IPS-18a (cell line): ENCODE measurements around the gene TRIM58.

ENCODE experiments used
- H3K27ac ChIP-seq: one replicate; pipeline ENCODE4 v1.5.1; 2013; ENCODE audit warnings: low read length
- H3K27me3 ChIP-seq: one replicate; pipeline ENCODE4 v1.6.1; 2013; ENCODE audit warnings: mild to moderate bottlenecking, low read length; ENCODE audit not compliant: control insufficient read depth, insufficient read depth
- H3K36me3 ChIP-seq: one replicate; pipeline ENCODE4 v1.6.1; 2013; ENCODE audit warnings: low read depth, low read length; ENCODE audit not compliant: control insufficient read depth
- H3K4me1 ChIP-seq: one replicate; pipeline ENCODE4 v1.6.1; 2013; ENCODE audit warnings: low read depth, low read length; ENCODE audit not compliant: control insufficient read depth
- H3K4me3 ChIP-seq: one replicate; pipeline ENCODE4 v1.5.1; 2013; ENCODE audit warnings: low read length
- H3K9ac ChIP-seq: one replicate; pipeline ENCODE4 v1.6.1; 2013; ENCODE audit warnings: mild to moderate bottlenecking, low read length, moderate library complexity
- H3K9me3 ChIP-seq: one replicate; pipeline ENCODE4 v1.6.1; 2013; ENCODE audit warnings: low read depth, low read length; ENCODE audit not compliant: control insufficient read depth

Gene TRIM58, protein sequence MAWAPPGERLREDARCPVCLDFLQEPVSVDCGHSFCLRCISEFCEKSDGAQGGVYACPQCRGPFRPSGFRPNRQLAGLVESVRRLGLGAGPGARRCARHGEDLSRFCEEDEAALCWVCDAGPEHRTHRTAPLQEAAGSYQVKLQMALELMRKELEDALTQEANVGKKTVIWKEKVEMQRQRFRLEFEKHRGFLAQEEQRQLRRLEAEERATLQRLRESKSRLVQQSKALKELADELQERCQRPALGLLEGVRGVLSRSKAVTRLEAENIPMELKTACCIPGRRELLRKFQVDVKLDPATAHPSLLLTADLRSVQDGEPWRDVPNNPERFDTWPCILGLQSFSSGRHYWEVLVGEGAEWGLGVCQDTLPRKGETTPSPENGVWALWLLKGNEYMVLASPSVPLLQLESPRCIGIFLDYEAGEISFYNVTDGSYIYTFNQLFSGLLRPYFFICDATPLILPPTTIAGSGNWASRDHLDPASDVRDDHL

GRCh38 chr1:247857069-247857984, at the start of gene TRIM58:
TSS of gene TRIM58 (plus strand) at chr1:247857187. CDS start at chr1:247857247, 60 bp downstream.
- Histone ChIP-seq H3K9me3 (peaks cover 10% of the 10 kb centered on the region), H3K4me3 (peak within 1 kb of the TSS; percentile 52), H3K27ac (no peak within 1 kb of the TSS), H3K9ac (no peak within 1 kb of the TSS), H3K27me3 (peaks cover 13% of the 10 kb centered on the region), H3K36me3 (no peaks in the 10 kb centered on the region), H3K4me1 (no peaks in the 10 kb centered on the region)

DNA sequence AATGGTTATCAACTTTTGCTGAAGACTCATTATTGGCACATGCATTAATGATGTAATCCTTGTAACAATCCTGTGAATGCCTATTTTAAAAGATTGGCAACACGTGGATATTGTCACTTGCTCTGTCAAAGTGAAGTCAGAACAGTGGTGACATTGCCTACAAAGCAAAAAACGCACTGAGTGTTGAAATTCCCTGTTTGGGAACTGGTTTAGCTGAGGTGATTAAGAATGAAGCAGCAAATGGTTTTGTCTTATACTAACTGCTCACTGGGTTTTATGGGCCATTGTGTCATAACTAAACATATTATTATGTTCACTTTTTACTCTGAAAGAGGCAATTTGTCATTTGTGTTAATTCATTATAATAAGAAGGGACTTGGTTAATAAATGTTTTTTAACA, 44.4 kb upstream of the TRIM58 start:
- H3K9ac ChIP-seq = no peak overlapping the region
- no peaks in the 10 kb centered on the region for H3K27me3 ChIP-seq
- H3K4me1 ChIP-seq = no peaks in the 10 kb centered on the region
- no peaks in the 10 kb centered on the region for H3K36me3 ChIP-seq
- no peak overlapping the region for H3K4me3 ChIP-seq
- peaks cover 7% of the 10 kb centered on the region for H3K9me3 ChIP-seq
- no peak overlapping the region for H3K27ac ChIP-seq

DNA sequence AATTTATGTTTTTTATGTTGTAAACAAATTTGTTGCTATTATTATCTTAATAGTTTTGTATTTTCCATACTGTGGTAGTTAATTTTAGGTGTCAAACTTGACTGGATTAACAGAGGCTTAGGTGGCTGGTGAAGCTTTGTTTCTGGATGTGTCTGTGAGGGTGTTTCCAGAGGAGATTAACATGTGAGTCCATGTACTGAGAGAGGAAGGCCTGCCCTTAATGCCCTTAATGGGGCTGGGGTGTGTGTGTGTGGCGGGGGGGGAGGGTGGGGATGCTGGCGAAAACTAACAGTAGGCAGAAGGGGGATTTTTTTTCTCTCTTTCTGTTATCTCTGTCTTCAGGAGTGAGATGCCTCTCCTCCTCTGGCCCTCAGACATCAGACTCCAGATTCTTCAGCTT, 34.9 kb upstream of the TRIM58 start:
- H3K4me3 ChIP-seq = no peak overlapping the region
- no peaks in the 10 kb centered on the region for H3K27me3 ChIP-seq
- no peaks in the 10 kb centered on the region for H3K4me1 ChIP-seq

DNA sequence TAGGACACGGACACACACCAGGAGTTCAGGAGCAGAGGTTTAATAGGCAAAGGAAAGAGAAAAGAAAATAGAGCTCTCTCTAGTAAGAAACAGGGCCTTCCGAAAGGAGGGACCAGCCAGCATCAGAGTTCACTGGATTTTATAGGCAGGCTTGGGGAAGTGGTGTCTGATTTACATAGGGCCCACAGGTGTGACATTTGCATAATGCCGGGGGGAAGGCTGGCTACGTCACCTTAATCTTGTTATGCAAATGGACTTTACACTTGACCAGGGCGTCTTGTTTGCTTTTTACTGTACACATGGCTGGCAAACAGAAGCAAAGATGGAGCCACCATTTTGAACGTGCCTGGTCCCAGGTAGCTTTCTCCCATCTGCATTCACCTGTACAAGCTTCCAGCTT, 33.0 kb upstream of the TRIM58 start, which contains the start of gene OR14A16:
OR14A16 (minus strand) TSS at position 97 of the 400 bp plus-strand sequence. CDS start 8,390 bp downstream, outside the sequence.
- H3K9me3 ChIP-seq = peaks cover 5% of the 10 kb centered on the region
- H3K9ac ChIP-seq = no peak within 1 kb of the TSS
- H3K27ac ChIP-seq = no peak within 1 kb of the TSS
- H3K4me1 ChIP-seq = no peaks in the 10 kb centered on the region
- H3K27me3 ChIP-seq = no peaks in the 10 kb centered on the region
- no peaks in the 10 kb centered on the region for H3K36me3 ChIP-seq
- H3K4me3 ChIP-seq = peak within 1 kb of the TSS; percentile 9

More for the DNA sequence above, 34.9 kb upstream of the TRIM58 start:
- Histone ChIP-seq H3K36me3 (no peaks in the 10 kb centered on the region), H3K9me3 (peaks cover 5% of the 10 kb centered on the region), H3K27ac (no peak overlapping the region), H3K9ac (no peak overlapping the region)

GRCh38 chr1:247825362-247825761, 31.6 kb upstream of the TRIM58 start:
- Histone ChIP-seq H3K36me3 (no peaks in the 10 kb centered on the region), H3K27ac (no peak overlapping the region), H3K27me3 (no peaks in the 10 kb centered on the region), H3K9ac (no peak overlapping the region), H3K4me3 (no peak overlapping the region), H3K9me3 (peaks cover 5% of the 10 kb centered on the region), H3K4me1 (no peaks in the 10 kb centered on the region)

- Histone ChIP-seq H3K4me3 (no peak overlapping the region), H3K27me3 (no peaks in the 10 kb centered on the region), H3K9me3 (no peaks in the 10 kb centered on the region), H3K9ac (no peak overlapping the region), H3K36me3 (no peaks in the 10 kb centered on the region), H3K27ac (no peak overlapping the region), H3K4me1 (no peaks in the 10 kb centered on the region)
Observed at GRCh38 chr1:247829656-247830055, 27.3 kb upstream of the TRIM58 start.

DNA sequence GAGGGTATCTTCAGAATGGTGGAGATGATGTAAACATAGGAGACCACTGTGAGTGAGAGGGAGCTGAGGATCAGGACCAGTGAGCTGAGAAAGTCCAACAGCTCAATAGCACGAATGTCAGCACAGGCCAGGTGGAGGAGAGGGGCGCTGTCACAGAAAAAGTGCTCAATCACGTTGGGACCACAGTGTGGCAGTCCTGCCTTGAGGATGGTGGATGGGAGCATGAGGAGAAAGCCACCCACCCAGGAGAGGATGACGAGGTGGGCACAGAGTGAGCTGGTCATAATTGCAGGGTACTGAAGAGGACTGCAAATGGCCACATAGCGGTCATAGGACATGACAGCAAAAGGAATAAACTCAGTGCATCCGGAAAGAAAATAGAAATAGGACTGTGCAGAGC, 23.4 kb upstream of the TRIM58 start:
- Histone ChIP-seq H3K27me3 (no peaks in the 10 kb centered on the region), H3K9me3 (peaks cover 3% of the 10 kb centered on the region), H3K27ac (no peak overlapping the region), H3K4me3 (no peak overlapping the region), H3K36me3 (no peaks in the 10 kb centered on the region), H3K4me1 (no peaks in the 10 kb centered on the region), H3K9ac (no peak overlapping the region)

DNA sequence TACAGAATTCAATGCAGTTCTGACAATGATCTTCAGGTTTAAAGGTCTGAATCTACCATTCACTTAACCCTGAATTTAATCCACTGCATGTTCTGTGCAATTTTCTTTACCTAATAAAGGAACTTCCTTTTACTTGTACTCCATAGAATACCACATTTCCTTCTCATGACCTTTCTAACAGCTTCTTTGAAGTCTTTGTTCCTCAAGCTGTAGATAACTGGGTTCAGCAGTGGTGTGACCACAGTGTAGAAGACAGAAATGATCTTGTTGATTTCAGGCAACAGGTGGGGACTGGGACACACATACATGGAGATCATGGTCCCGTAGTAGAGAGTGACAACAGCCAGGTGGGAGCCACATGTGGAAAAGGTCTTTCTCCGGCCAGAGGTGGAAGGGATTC, 16.2 kb upstream of the TRIM58 start:
- no peak overlapping the region for H3K9ac ChIP-seq
- peaks cover 9% of the 10 kb centered on the region for H3K9me3 ChIP-seq
- H3K4me1 ChIP-seq = peaks cover 5% of the 10 kb centered on the region
- no peaks in the 10 kb centered on the region for H3K27me3 ChIP-seq
- no peak overlapping the region for H3K4me3 ChIP-seq
- no peak overlapping the region for H3K27ac ChIP-seq
- H3K36me3 ChIP-seq = no peaks in the 10 kb centered on the region

DNA sequence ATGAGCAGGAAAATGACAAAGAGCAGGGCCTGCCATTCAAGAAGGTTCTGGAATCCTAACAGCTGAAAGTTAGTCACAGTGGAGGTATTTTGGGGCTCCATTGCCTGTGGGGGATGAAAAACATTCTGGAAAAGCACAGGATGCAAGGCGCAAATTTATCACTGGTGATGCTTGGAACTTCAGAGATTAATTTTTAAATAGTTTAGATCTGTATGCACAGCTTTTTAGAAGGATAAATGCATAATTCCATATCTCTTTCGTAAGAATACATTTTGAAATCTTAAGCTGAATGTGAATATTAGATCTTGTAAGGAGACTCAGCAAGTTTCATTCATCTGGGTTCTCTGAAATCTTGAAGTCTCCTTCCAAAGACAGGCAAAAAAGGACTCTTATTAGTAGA, 15.2 kb upstream of the TRIM58 start, which contains the start of gene OR11L1:
OR11L1 (minus strand) TSS at position 101 of the 400 bp plus-strand sequence; CDS start at position 101, 0 bp downstream.
- Histone ChIP-seq H3K27me3 (no peaks in the 10 kb centered on the region), H3K4me1 (peaks cover 5% of the 10 kb centered on the region), H3K4me3 (no peak within 1 kb of the TSS), H3K9ac (no peak within 1 kb of the TSS), H3K36me3 (no peaks in the 10 kb centered on the region), H3K27ac (no peak within 1 kb of the TSS), H3K9me3 (peaks cover 9% of the 10 kb centered on the region)

DNA sequence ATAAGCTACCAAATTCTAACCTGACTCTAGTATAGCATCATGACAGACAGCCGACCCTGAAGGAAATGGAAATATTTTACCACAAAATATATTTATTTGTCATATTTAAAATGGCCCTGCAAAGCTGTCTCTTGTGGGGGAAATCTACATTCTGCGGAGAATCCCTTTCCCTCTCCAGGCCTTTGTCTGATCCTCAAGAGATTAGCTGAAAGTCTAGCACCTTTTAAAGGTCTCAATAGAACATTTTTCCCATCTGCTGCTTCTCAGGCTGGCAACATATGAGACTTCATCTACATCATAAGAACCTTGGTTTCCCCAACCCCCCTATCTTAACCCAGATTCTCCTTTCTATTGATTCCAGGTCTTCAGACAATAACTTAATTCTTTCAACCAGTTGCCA, 13.6 kb upstream of the TRIM58 start:
- H3K9ac ChIP-seq = no peak overlapping the region
- H3K27ac ChIP-seq = no peak overlapping the region
- H3K36me3 ChIP-seq = no peaks in the 10 kb centered on the region
- peaks cover 5% of the 10 kb centered on the region for H3K4me1 ChIP-seq
- H3K9me3 ChIP-seq = peaks cover 10% of the 10 kb centered on the region
- H3K4me3 ChIP-seq = no peak overlapping the region
- no peaks in the 10 kb centered on the region for H3K27me3 ChIP-seq

GRCh38 chr1:247845011-247845692, 11.8 kb upstream of the TRIM58 start:
- H3K4me1 ChIP-seq = peaks cover 5% of the 10 kb centered on the region
- no peak overlapping the region for H3K9ac ChIP-seq
- no peak overlapping the region for H3K27ac ChIP-seq
- no peaks in the 10 kb centered on the region for H3K27me3 ChIP-seq
- no peaks in the 10 kb centered on the region for H3K36me3 ChIP-seq
- H3K4me3 ChIP-seq = no peak overlapping the region
- peaks cover 10% of the 10 kb centered on the region for H3K9me3 ChIP-seq
